ENCODE results near the gene RAB11FIP3.
A peak's percentile ranks its signal among the peaks of the same experiment; 100 is the strongest.

The RAB11FIP3 gene

GRCh38 chr16:516301-516700, 90.9 kb downstream of the RAB11FIP3 start:
- no peak overlapping the region for H3K4me3 ChIP-seq (ENCODE audit: low read depth, low read length)

DNA sequence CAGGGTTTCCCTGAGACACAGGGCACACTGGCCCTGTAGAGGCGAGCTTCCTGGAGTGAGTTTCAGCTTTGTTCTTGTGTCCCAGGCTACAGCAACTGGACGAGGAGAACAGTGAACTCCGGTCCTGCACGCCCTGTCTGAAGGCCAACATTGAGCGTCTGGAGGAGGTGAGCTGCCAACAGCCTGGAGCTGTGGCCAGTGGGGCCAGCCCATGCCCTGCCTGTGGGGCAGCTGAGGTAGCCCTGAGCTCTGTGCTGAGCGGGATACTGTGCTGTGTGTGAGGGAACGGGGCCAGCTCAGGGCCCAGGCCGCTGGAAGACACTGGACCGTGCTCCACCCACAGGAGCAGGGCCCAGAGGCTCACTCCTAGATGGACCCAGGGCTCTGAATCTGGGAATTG, 93.4 kb downstream of the RAB11FIP3 start:
- H3K4me3 ChIP-seq (ENCODE audit: low read depth, low read length), result no peak overlapping the region
- TF ChIP-seq CTCF (IDR thresholded peaks at IDR 0.05; ENCODE audit: control insufficient read depth, extremely low read depth, insufficient read depth), result no peak

More at GRCh38 chr16:516301-516700, 90.9 kb downstream of the RAB11FIP3 start:
- TF ChIP-seq CTCF (IDR thresholded peaks at IDR 0.05; ENCODE audit: control insufficient read depth, extremely low read depth, insufficient read depth), result no peak
- no peak for DNase-seq (ENCODE audit: low read depth)

GRCh38 chr16:519425-519824, 94.0 kb downstream of the RAB11FIP3 start:
- no peak for TF ChIP-seq CTCF (IDR thresholded peaks at IDR 0.05; ENCODE audit: control insufficient read depth, extremely low read depth, insufficient read depth)

More for the DNA sequence above, 93.4 kb downstream of the RAB11FIP3 start:
- no peak for DNase-seq (ENCODE audit: low read depth)

GRCh38 chr16:519841-520687, 94.6 kb downstream of the RAB11FIP3 start:
- H3K4me3 ChIP-seq (ENCODE audit: low read depth, low read length), result no peak overlapping the region
- no peak for TF ChIP-seq CTCF (IDR thresholded peaks at IDR 0.05; ENCODE audit: control insufficient read depth, extremely low read depth, insufficient read depth)
- no peak for DNase-seq (ENCODE audit: low read depth)

More at GRCh38 chr16:519425-519824, 94.0 kb downstream of the RAB11FIP3 start:
- DNase-seq (ENCODE audit: low read depth), result no peak
- no peak overlapping the region for H3K4me3 ChIP-seq (ENCODE audit: low read depth, low read length)

DNA sequence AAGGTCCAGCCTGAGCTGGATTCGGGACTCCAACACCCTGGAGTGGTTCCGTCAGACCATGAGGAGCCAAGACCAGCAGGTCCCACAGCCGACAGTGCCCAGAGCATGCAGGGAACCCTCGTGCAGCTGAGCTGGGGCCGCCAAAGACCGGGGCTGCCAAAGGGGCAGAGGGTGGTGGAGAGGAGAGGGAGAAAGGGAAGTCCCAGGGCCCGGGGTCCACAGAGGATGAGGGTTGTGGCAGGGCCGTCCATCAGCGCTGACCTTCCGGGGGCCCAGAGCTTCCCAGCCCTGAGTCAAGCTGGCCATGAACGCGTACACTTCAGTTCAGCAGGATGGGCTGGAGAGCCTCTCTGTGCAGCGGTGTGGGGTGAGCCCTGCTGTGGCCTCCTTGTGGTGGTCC, 95.4 kb downstream of the RAB11FIP3 start:
- no peak for TF ChIP-seq CTCF (IDR thresholded peaks at IDR 0.05; ENCODE audit: control insufficient read depth, extremely low read depth, insufficient read depth)
- no peak overlapping the region for H3K4me3 ChIP-seq (ENCODE audit: low read depth, low read length)
- no peak for DNase-seq (ENCODE audit: low read depth)

GRCh38 chr16:521381-522210, 96.1 kb downstream of the RAB11FIP3 start:
- peak; percentile 14; the same call in 1 of the 2 replicates for TF ChIP-seq CTCF (IDR thresholded peaks at IDR 0.05; ENCODE audit: control insufficient read depth, extremely low read depth, insufficient read depth)
- no peak overlapping the region for H3K4me3 ChIP-seq (ENCODE audit: low read depth, low read length)
- DNase-seq (ENCODE audit: low read depth), result no peak

Measured in LNCaP clone FGC (cell line).